LNCaP clone FGC (cell line): Measurements from ENCODE around the gene ATP12A.
A peak's percentile ranks its signal among the peaks of the same experiment; 100 is the strongest.

Experiments
- DNase-seq: peaks from one replicate; pipeline ENCODE4 v3.0.0-alpha.2; 2011; ENCODE audit warnings: low read depth
- H3K4me3 ChIP-seq: 2 replicates; pipeline ENCODE4 v1.5.1; 2011; ENCODE audit warnings: mild to moderate bottlenecking, low read depth, low read length, control low read depth
- CTCF ChIP-seq: IDR thresholded peaks from 2 replicates; pipeline ENCODE4 v1.5.1; 2012; ENCODE audit warnings: mild to moderate bottlenecking; ENCODE audit not compliant: control insufficient read depth, insufficient read depth; ENCODE audit errors: extremely low read depth

ATP12A gene

GRCh38 chr13:24670174-24670573 lies 10.0 kb upstream of the ATP12A start:
- no peak for TF ChIP-seq CTCF
- no peak for DNase-seq
- no peak overlapping the region for H3K4me3 ChIP-seq

- no peak for DNase-seq
Measured at GRCh38 chr13:24670961-24671381, 9.2 kb upstream of the ATP12A start.

GRCh38 chr13:24671386-24672113 lies 8.7 kb upstream of the ATP12A start:
- peak; percentile 65; the same call in 1 of the 2 replicates for TF ChIP-seq CTCF
- H3K4me3 ChIP-seq, result no peak overlapping the region
- peak; percentile 46 for DNase-seq

More at GRCh38 chr13:24670961-24671381, 9.2 kb upstream of the ATP12A start:
- TF ChIP-seq CTCF, result no peak
- H3K4me3 ChIP-seq, result no peak overlapping the region

- H3K4me3 ChIP-seq, result no peak overlapping the region
- TF ChIP-seq CTCF, result no peak
- no peak for DNase-seq
Measured at GRCh38 chr13:24672141-24673132, 7.8 kb upstream of the ATP12A start.

GRCh38 chr13:24675806-24676570 lies 4.2 kb upstream of the ATP12A start:
- TF ChIP-seq CTCF, result no peak
- H3K4me3 ChIP-seq, result no peak overlapping the region
- no peak for DNase-seq

- TF ChIP-seq CTCF, result no peak
- H3K4me3 ChIP-seq, result no peak overlapping the region
- DNase-seq, result no peak
Measured at GRCh38 chr13:24678151-24678550, 2.1 kb upstream of the ATP12A start.
